EL (cell line): ENCODE data around the gene MYLK4.

Source experiments
- DNase-seq: peaks from one replicate; pipeline ENCODE4 v3.0.0-alpha.2; 2016

Gene MYLK4

GRCh38 chr6:2653369-2654032 lies 97.2 kb downstream of the MYLK4 start:
- DNase-seq = no peak

GRCh38 chr6:2652611-2653010 lies 98.1 kb downstream of the MYLK4 start:
- DNase-seq = no peak

GRCh38 chr6:2651961-2652360 lies 98.8 kb downstream of the MYLK4 start:
- no peak for DNase-seq

- DNase-seq = no peak
Observed at GRCh38 chr6:2651536-2651935, 99.2 kb downstream of the MYLK4 start.

- DNase-seq = no peak
Observed at GRCh38 chr6:2646346-2646745, 104.4 kb downstream of the MYLK4 start.

GRCh38 chr6:2643935-2644539 lies 106.7 kb downstream of the MYLK4 start:
- no peak for DNase-seq

- no peak for DNase-seq
Observed at GRCh38 chr6:2643130-2643529, 107.6 kb downstream of the MYLK4 start.

- DNase-seq = no peak
Observed at GRCh38 chr6:2641044-2641725, 109.5 kb downstream of the MYLK4 start.

GRCh38 chr6:2640551-2640950 lies 110.2 kb downstream of the MYLK4 start:
- no peak for DNase-seq

GRCh38 chr6:2639896-2640295 lies 110.8 kb downstream of the MYLK4 start:
- no peak for DNase-seq

- DNase-seq = no peak
Observed at GRCh38 chr6:2639167-2639566, 111.6 kb downstream of the MYLK4 start.

- no peak for DNase-seq
Observed at GRCh38 chr6:2636672-2637071, 114.0 kb downstream of the MYLK4 start.

GRCh38 chr6:2635911-2636310 lies 114.8 kb downstream of the MYLK4 start:
- DNase-seq = no peak

- DNase-seq = peak; percentile 89
Observed at GRCh38 chr6:2634139-2634964, 116.4 kb downstream of the MYLK4 start.

GRCh38 chr6:2633736-2634135 lies 117.0 kb downstream of the MYLK4 start:
- no peak for DNase-seq

GRCh38 chr6:2632976-2633584 lies 117.6 kb downstream of the MYLK4 start:
- DNase-seq = no peak

- no peak for DNase-seq
Observed at GRCh38 chr6:2632368-2632767, 118.4 kb downstream of the MYLK4 start.

- DNase-seq = peak; percentile 46
Observed at GRCh38 chr6:2630891-2631571, 119.7 kb downstream of the MYLK4 start.

GRCh38 chr6:2630359-2630758 lies 120.4 kb downstream of the MYLK4 start:
- peak; percentile 97 for DNase-seq

GRCh38 chr6:2626401-2626800 lies 124.3 kb downstream of the MYLK4 start:
- DNase-seq = no peak

- no peak for DNase-seq
Observed at GRCh38 chr6:2625581-2625980, 125.1 kb downstream of the MYLK4 start.

- DNase-seq = no peak
Observed at GRCh38 chr6:2624177-2624576, 126.5 kb downstream of the MYLK4 start.
